Left renal cortex interstitium (tissue), 4 donors: ENCODE data around the gene ANO8. TPM values are rescaled to one million over a fixed set of nuclear protein-coding genes. Genes with fewer than 3 reads are reported as not detected.

ENCODE experiments used
- DNase-seq, 4 donors: peaks; one replicate each; pipeline ENCODE4 v3.0.0-alpha.2; 2013; ENCODE audit warnings: low read depth in 4 of 4, low spot score in 2 of 4, missing footprints in 1 of 4
- polyA plus RNA-seq, 4 donors: library from polyadenylated mRNA; unstranded; fragments of 120-200 nt; gene quantifications; one replicate each; pipeline ENCODE4 v1.2.1, GENCODE V29; 2013; ENCODE audit not compliant: insufficient read length in 4 of 4

The ANO8 gene
- polyA plus RNA-seq, 4 donors = 8.3 to 21.1 (median 13.1) TPM

- DNase-seq = no peak
Observed at GRCh38 chr19:17330262-17331044, 4.2 kb downstream of the ANO8 start.

- DNase-seq = no peak
Observed at GRCh38 chr19:17329366-17330261, 5.0 kb downstream of the ANO8 start.

GRCh38 chr19:17328517-17329365, 5.9 kb downstream of the ANO8 start:
- DNase-seq = no peak

- peak in 1 of 4 donors; percentile 66 for DNase-seq
Observed at GRCh38 chr19:17327654-17328516, 6.8 kb downstream of the ANO8 start.

- no peak for DNase-seq
Observed at GRCh38 chr19:17327068-17327653, 7.5 kb downstream of the ANO8 start.

- no peak for DNase-seq
Observed at GRCh38 chr19:17326595-17326966, 8.1 kb downstream of the ANO8 start.

- DNase-seq = no peak
Observed at GRCh38 chr19:17325881-17326594, 8.6 kb downstream of the ANO8 start.

- DNase-seq = no peak
Observed at GRCh38 chr19:17325133-17325532, 9.5 kb downstream of the ANO8 start.

GRCh38 chr19:17324357-17325114, 10.1 kb downstream of the ANO8 start:
- no peak for DNase-seq

- DNase-seq = no peak
Observed at GRCh38 chr19:17323964-17324332, 10.7 kb downstream of the ANO8 start.

- no peak for DNase-seq
Observed at GRCh38 chr19:17323300-17323963, 11.2 kb downstream of the ANO8 start.

GRCh38 chr19:17322854-17323253, 11.8 kb downstream of the ANO8 start:
- DNase-seq = no peak

- no peak for DNase-seq
Observed at GRCh38 chr19:17321655-17322489, 12.8 kb downstream of the ANO8 start.

- no peak for DNase-seq
Observed at GRCh38 chr19:17320435-17320834, 14.2 kb downstream of the ANO8 start.

- no peak for DNase-seq
Observed at GRCh38 chr19:17319473-17320238, 15.0 kb downstream of the ANO8 start.

- no peak for DNase-seq
Observed at GRCh38 chr19:17318966-17319365, 15.7 kb downstream of the ANO8 start.
